WTC11 (cell line): ENCODE data around the gene ISG15. TPM values are rescaled to one million over a fixed set of nuclear protein-coding genes. Genes with fewer than 3 reads are reported as not detected.
A peak's percentile ranks its signal among the peaks of the same experiment; 100 is the strongest.

Experiments
- ATAC-seq: fragments of 200-7000 bp; cut with Tn5 transposase; 2 replicates; pipeline ENCODE4 v1.10.0; 2021; ENCODE audit warnings: mild to moderate bottlenecking, moderate library complexity
- CTCF ChIA-PET: fragments of 300-600 bp; sonication (Branson Sonifier 250); formaldehyde crosslinking; loops from one replicate; lab custom pipeline; 2021; ENCODE audit warnings: antibody characterized with exemption; lab: Charles Lee
- POLR2A ChIA-PET: fragments of 350-600 bp; sonication (Branson Sonifier 250); formaldehyde crosslinking; loops from one replicate; lab custom pipeline; 2021; ENCODE audit warnings: antibody characterized with exemption; lab: Charles Lee
- DNase-seq: peaks from one replicate; pipeline ENCODE4 v3.0.0; 2021; ENCODE audit warnings: low spot score
- H3K27ac Mint-ChIP-seq: 2 replicates; pipeline ENCODE4 v1.8.0; 2021; ENCODE audit warnings: mixed read lengths
- H3K27me3 Mint-ChIP-seq: 2 replicates; pipeline ENCODE4 v1.8.0; 2021; ENCODE audit warnings: low read depth, mild to moderate bottlenecking, moderate library complexity, mixed read lengths
- H3K36me3 Mint-ChIP-seq: 2 replicates; pipeline ENCODE4 v1.8.0; 2021; ENCODE audit warnings: mixed read lengths
- H3K4me1 Mint-ChIP-seq: 2 replicates; pipeline ENCODE4 v1.8.0; 2022; ENCODE audit warnings: mixed read lengths
- H3K4me3 Mint-ChIP-seq: 2 replicates; pipeline ENCODE4 v1.8.0; 2021; ENCODE audit warnings: mild to moderate bottlenecking, moderate library complexity, mixed read lengths
- H3K9me3 Mint-ChIP-seq: 2 replicates; pipeline ENCODE4 v1.8.0; 2021; ENCODE audit warnings: mixed read lengths
- ESRRA ChIP-seq: sonication (generic); formaldehyde crosslinking; IDR thresholded peaks from 2 replicates; pipeline ENCODE4 v1.8.1; 2022; ENCODE audit warnings: mild to moderate bottlenecking, missing genetic modification reagents, borderline replicate concordance
- ETV6 ChIP-seq: sonication (generic); formaldehyde crosslinking; IDR thresholded peaks from 2 replicates; pipeline ENCODE4 v1.8.1; 2022; ENCODE audit warnings: mild to moderate bottlenecking, missing genetic modification reagents
- FOXJ3 ChIP-seq: sonication (generic); formaldehyde crosslinking; IDR thresholded peaks from 2 replicates; pipeline ENCODE4 v1.9.0; 2021; ENCODE audit warnings: missing genetic modification reagents, mild to moderate bottlenecking, borderline replicate concordance
- GABPB1 ChIP-seq: sonication (generic); formaldehyde crosslinking; IDR thresholded peaks from 2 replicates; pipeline ENCODE4 v1.8.1; 2023; ENCODE audit warnings: mild to moderate bottlenecking, missing genetic modification reagents
- GTF2I ChIP-seq: fragments of 250-450 bp; sonication (Bioruptor Pico); conservative IDR thresholded peaks from 2 replicates; pipeline ENCODE4 v1.4.0; 2021; ENCODE audit warnings: mild to moderate bottlenecking
- JUN ChIP-seq: sonication (generic); formaldehyde crosslinking; IDR thresholded peaks from 2 replicates; pipeline ENCODE4 v1.8.0; 2023; ENCODE audit warnings: mild to moderate bottlenecking, missing genetic modification reagents
- NFE2L1 ChIP-seq: sonication (generic); formaldehyde crosslinking; IDR thresholded peaks from 2 replicates; pipeline ENCODE4 v1.8.1; 2023; ENCODE audit warnings: missing genetic modification reagents
- NFYB ChIP-seq: sonication (generic); formaldehyde crosslinking; conservative IDR thresholded peaks from 2 replicates; pipeline ENCODE4 v1.8.0; 2022; ENCODE audit warnings: low read depth, missing genetic modification reagents
- NR3C1 ChIP-seq: sonication (generic); formaldehyde crosslinking; conservative IDR thresholded peaks from 2 replicates; pipeline ENCODE4 v1.8.1; 2023; ENCODE audit warnings: low read depth, mild to moderate bottlenecking, missing genetic modification reagents
- RELA ChIP-seq: sonication (generic); formaldehyde crosslinking; IDR thresholded peaks from 2 replicates; pipeline ENCODE4 v1.8.1; 2022; ENCODE audit warnings: missing genetic modification reagents, mild to moderate bottlenecking, borderline replicate concordance
- SMAD3 ChIP-seq: sonication (generic); formaldehyde crosslinking; IDR thresholded peaks from 2 replicates; pipeline ENCODE4 v1.8.0; 2022; ENCODE audit warnings: missing genetic modification reagents, mild to moderate bottlenecking, borderline replicate concordance
- SOX15 ChIP-seq: fragments of 250-450 bp; sonication (Bioruptor Pico); IDR thresholded peaks from 2 replicates; pipeline ENCODE4 v1.9.0; 2021; ENCODE audit warnings: mild to moderate bottlenecking
- TP53 ChIP-seq: sonication (generic); formaldehyde crosslinking; IDR thresholded peaks from 2 replicates; pipeline ENCODE4 v1.8.1; 2023; ENCODE audit warnings: mild to moderate bottlenecking, missing genetic modification reagents
- ZNF121 ChIP-seq: sonication (generic); formaldehyde crosslinking; IDR thresholded peaks from 2 replicates; pipeline ENCODE4 v1.8.0; 2023; ENCODE audit warnings: missing genetic modification reagents
- ZNF396 ChIP-seq: fragments of 250-450 bp; sonication (Bioruptor Pico); IDR thresholded peaks from 2 replicates; pipeline ENCODE4 v1.8.0; 2021; ENCODE audit warnings: mild to moderate bottlenecking, moderate library complexity, borderline replicate concordance
- ZNF423 ChIP-seq: fragments of 250-450 bp; sonication (Bioruptor Pico); IDR thresholded peaks from 2 replicates; pipeline ENCODE4 v2.1.2; 2022; ENCODE audit warnings: mild to moderate bottlenecking, moderate library complexity
- total RNA-seq: library from RNA; stranded (reverse); gene quantifications from 3 replicates; pipeline ENCODE4 v1.2.3, GENCODE V29; 2021
- TF ChIP-seq, protein P1 (sequence below): sonication (generic); formaldehyde crosslinking; IDR thresholded peaks from 2 replicates; pipeline ENCODE4 v1.8.1; 2023; ENCODE audit warnings: mild to moderate bottlenecking, moderate library complexity, missing genetic modification reagents
- TF ChIP-seq, protein P2 (sequence below): sonication (generic); formaldehyde crosslinking; IDR thresholded peaks from 2 replicates; pipeline ENCODE4 v1.8.1; 2022; ENCODE audit warnings: mild to moderate bottlenecking, missing genetic modification reagents, moderate library complexity, borderline replicate concordance
- TF ChIP-seq, protein P3 (sequence below): sonication (generic); formaldehyde crosslinking; IDR thresholded peaks from 2 replicates; pipeline ENCODE4 v1.8.1; 2023; ENCODE audit warnings: mild to moderate bottlenecking, missing genetic modification reagents
- TF ChIP-seq, protein P4 (sequence below): sonication (generic); formaldehyde crosslinking; IDR thresholded peaks from 2 replicates; pipeline ENCODE4 v1.8.0; 2023; ENCODE audit warnings: mild to moderate bottlenecking, missing genetic modification reagents
- TF ChIP-seq, protein P5 (sequence below): sonication (generic); formaldehyde crosslinking; IDR thresholded peaks from 2 replicates; pipeline ENCODE4 v1.8.0; 2022; ENCODE audit warnings: mild to moderate bottlenecking, missing genetic modification reagents
- TF ChIP-seq, protein P6 (sequence below): sonication (generic); formaldehyde crosslinking; IDR thresholded peaks from 2 replicates; pipeline ENCODE4 v1.8.0; 2022; ENCODE audit warnings: mild to moderate bottlenecking, missing genetic modification reagents
- TF ChIP-seq, protein P7 (sequence below): sonication (generic); formaldehyde crosslinking; IDR thresholded peaks from 2 replicates; pipeline ENCODE4 v1.8.1; 2022; ENCODE audit warnings: low read depth, mild to moderate bottlenecking, moderate library complexity, missing genetic modification reagents, borderline replicate concordance
- TF ChIP-seq, protein P8 (sequence below): fragments of 250-450 bp; sonication (Bioruptor Pico); IDR thresholded peaks from 2 replicates; pipeline ENCODE4 v1.9.0; 2021; ENCODE audit warnings: mild to moderate bottlenecking

Gene ISG15
- total RNA-seq, 1 experiment from 2014 or later = 29.5 TPM

DNA sequence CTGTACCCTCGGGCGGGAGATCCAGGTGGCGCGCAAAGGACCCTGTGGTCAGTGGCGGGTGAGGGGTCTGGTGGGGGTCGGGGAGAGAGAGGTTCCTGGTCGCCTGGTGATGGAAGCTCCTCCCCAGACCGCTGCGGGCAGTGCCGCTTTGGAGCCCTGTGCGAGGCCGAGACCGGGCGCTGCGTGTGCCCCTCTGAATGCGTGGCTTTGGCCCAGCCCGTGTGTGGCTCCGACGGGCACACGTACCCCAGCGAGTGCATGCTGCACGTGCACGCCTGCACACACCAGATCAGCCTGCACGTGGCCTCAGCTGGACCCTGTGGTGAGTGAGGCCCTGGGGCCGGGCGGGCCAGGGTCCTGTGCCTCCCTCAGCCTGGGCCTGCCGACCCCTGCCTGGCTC, 30.1 kb downstream of the ISG15 start:
- peaks cover 5% of the 10 kb centered on the region for H3K4me1 Mint-ChIP-seq
- POLR2A ChIA-PET = no interaction called here

DNA sequence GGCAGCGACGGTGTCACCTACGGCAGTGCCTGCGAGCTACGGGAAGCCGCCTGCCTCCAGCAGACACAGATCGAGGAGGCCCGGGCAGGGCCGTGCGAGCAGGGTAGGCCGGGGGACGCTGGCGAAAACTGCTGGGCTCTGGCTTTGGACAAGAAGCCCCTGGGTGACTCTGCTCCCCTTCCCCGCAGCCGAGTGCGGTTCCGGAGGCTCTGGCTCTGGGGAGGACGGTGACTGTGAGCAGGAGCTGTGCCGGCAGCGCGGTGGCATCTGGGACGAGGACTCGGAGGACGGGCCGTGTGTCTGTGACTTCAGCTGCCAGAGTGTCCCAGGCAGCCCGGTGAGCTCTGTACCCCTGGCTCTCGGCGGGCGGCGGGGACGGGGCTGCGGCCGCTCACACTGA, 30.6 kb downstream of the ISG15 start:
- peaks cover 5% of the 10 kb centered on the region for H3K4me1 Mint-ChIP-seq
- ChIA-PET POLR2A (no interaction called here), CTCF (interaction anchor here (1.5 kb wide), 1 partner anchor 20 kb away, joined by 4 read pairs; no protein-coding TSS in a partner anchor)
- no peak for DNase-seq
- H3K4me3 Mint-ChIP-seq = no peak overlapping the region
- H3K36me3 Mint-ChIP-seq = peaks cover 10% of the 10 kb centered on the region
- peaks cover 13% of the 10 kb centered on the region for H3K27me3 Mint-ChIP-seq
- TF ChIP-seq ZNF423 (CRISPR knock-in tag) (no peak), GTF2I (CRISPR knock-in tag) (no peak), NFE2L1 (CRISPR knock-in tag) (no peak), RELA (CRISPR knock-in tag) (no peak), NR3C1 (CRISPR knock-in tag) (no peak), ZNF121 (CRISPR knock-in tag) (no peak), FOXJ3 (no peak)
- TF ChIP-seq, protein P1, sequence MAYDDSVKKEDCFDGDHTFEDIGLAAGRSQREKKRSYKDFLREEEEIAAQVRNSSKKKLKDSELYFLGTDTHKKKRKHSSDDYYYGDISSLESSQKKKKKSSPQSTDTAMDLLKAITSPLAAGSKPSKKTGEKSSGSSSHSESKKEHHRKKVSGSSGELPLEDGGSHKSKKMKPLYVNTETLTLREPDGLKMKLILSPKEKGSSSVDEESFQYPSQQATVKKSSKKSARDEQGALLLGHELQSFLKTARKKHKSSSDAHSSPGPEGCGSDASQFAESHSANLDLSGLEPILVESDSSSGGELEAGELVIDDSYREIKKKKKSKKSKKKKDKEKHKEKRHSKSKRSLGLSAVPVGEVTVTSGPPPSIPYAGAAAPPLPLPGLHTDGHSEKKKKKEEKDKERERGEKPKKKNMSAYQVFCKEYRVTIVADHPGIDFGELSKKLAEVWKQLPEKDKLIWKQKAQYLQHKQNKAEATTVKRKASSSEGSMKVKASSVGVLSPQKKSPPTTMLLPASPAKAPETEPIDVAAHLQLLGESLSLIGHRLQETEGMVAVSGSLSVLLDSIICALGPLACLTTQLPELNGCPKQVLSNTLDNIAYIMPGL (CRISPR knock-in tag) = no peak
- TF ChIP-seq, protein P2, sequence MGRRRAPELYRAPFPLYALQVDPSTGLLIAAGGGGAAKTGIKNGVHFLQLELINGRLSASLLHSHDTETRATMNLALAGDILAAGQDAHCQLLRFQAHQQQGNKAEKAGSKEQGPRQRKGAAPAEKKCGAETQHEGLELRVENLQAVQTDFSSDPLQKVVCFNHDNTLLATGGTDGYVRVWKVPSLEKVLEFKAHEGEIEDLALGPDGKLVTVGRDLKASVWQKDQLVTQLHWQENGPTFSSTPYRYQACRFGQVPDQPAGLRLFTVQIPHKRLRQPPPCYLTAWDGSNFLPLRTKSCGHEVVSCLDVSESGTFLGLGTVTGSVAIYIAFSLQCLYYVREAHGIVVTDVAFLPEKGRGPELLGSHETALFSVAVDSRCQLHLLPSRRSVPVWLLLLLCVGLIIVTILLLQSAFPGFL (CRISPR knock-in tag) = no peak
- TF ChIP-seq, protein P3, sequence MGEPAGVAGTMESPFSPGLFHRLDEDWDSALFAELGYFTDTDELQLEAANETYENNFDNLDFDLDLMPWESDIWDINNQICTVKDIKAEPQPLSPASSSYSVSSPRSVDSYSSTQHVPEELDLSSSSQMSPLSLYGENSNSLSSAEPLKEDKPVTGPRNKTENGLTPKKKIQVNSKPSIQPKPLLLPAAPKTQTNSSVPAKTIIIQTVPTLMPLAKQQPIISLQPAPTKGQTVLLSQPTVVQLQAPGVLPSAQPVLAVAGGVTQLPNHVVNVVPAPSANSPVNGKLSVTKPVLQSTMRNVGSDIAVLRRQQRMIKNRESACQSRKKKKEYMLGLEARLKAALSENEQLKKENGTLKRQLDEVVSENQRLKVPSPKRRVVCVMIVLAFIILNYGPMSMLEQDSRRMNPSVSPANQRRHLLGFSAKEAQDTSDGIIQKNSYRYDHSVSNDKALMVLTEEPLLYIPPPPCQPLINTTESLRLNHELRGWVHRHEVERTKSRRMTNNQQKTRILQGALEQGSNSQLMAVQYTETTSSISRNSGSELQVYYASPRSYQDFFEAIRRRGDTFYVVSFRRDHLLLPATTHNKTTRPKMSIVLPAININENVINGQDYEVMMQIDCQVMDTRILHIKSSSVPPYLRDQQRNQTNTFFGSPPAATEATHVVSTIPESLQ (CRISPR knock-in tag) = no peak
- TF ChIP-seq, protein P4, sequence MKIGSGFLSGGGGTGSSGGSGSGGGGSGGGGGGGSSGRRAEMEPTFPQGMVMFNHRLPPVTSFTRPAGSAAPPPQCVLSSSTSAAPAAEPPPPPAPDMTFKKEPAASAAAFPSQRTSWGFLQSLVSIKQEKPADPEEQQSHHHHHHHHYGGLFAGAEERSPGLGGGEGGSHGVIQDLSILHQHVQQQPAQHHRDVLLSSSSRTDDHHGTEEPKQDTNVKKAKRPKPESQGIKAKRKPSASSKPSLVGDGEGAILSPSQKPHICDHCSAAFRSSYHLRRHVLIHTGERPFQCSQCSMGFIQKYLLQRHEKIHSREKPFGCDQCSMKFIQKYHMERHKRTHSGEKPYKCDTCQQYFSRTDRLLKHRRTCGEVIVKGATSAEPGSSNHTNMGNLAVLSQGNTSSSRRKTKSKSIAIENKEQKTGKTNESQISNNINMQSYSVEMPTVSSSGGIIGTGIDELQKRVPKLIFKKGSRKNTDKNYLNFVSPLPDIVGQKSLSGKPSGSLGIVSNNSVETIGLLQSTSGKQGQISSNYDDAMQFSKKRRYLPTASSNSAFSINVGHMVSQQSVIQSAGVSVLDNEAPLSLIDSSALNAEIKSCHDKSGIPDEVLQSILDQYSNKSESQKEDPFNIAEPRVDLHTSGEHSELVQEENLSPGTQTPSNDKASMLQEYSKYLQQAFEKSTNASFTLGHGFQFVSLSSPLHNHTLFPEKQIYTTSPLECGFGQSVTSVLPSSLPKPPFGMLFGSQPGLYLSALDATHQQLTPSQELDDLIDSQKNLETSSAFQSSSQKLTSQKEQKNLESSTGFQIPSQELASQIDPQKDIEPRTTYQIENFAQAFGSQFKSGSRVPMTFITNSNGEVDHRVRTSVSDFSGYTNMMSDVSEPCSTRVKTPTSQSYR = no peak
- ATAC-seq = no peak
- no peak overlapping the region for H3K27ac Mint-ChIP-seq
- H3K9me3 Mint-ChIP-seq = no peaks in the 10 kb centered on the region

More for the DNA sequence above, 30.1 kb downstream of the ISG15 start:
- ATAC-seq = no peak
- Mint-ChIP-seq H3K27ac (peak overlapping the region; percentile 36; the same call in 1 of the 2 replicates), H3K9me3 (no peaks in the 10 kb centered on the region), H3K36me3 (peaks cover 10% of the 10 kb centered on the region), H3K4me3 (no peak overlapping the region), H3K27me3 (peaks cover 18% of the 10 kb centered on the region)
- CTCF ChIA-PET = interaction anchor here (1.5 kb wide), 1 partner anchor 21 kb away, joined by 4 read pairs; no protein-coding TSS in a partner anchor
- DNase-seq = no peak
- TF ChIP-seq ETV6 (CRISPR knock-in tag) (no peak), NFE2L1 (CRISPR knock-in tag) (no peak), SOX15 (no peak), SMAD3 (CRISPR knock-in tag) (no peak), ZNF121 (CRISPR knock-in tag) (no peak), ZNF396 (CRISPR knock-in tag) (no peak), GABPB1 (CRISPR knock-in tag) (no peak), TP53 (no peak), JUN (CRISPR knock-in tag) (no peak), ESRRA (no peak), NFYB (CRISPR knock-in tag) (no peak)
- TF ChIP-seq, protein P5, sequence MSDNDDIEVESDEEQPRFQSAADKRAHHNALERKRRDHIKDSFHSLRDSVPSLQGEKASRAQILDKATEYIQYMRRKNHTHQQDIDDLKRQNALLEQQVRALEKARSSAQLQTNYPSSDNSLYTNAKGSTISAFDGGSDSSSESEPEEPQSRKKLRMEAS (CRISPR knock-in tag) = no peak
- TF ChIP-seq, protein P6, sequence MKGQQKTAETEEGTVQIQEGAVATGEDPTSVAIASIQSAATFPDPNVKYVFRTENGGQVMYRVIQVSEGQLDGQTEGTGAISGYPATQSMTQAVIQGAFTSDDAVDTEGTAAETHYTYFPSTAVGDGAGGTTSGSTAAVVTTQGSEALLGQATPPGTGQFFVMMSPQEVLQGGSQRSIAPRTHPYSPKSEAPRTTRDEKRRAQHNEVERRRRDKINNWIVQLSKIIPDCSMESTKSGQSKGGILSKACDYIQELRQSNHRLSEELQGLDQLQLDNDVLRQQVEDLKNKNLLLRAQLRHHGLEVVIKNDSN (CRISPR knock-in tag) = no peak
- TF ChIP-seq, protein P7, sequence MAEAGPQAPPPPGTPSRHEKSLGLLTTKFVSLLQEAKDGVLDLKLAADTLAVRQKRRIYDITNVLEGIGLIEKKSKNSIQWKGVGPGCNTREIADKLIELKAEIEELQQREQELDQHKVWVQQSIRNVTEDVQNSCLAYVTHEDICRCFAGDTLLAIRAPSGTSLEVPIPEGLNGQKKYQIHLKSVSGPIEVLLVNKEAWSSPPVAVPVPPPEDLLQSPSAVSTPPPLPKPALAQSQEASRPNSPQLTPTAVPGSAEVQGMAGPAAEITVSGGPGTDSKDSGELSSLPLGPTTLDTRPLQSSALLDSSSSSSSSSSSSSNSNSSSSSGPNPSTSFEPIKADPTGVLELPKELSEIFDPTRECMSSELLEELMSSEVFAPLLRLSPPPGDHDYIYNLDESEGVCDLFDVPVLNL (CRISPR knock-in tag) = no peak
- TF ChIP-seq, protein P8, sequence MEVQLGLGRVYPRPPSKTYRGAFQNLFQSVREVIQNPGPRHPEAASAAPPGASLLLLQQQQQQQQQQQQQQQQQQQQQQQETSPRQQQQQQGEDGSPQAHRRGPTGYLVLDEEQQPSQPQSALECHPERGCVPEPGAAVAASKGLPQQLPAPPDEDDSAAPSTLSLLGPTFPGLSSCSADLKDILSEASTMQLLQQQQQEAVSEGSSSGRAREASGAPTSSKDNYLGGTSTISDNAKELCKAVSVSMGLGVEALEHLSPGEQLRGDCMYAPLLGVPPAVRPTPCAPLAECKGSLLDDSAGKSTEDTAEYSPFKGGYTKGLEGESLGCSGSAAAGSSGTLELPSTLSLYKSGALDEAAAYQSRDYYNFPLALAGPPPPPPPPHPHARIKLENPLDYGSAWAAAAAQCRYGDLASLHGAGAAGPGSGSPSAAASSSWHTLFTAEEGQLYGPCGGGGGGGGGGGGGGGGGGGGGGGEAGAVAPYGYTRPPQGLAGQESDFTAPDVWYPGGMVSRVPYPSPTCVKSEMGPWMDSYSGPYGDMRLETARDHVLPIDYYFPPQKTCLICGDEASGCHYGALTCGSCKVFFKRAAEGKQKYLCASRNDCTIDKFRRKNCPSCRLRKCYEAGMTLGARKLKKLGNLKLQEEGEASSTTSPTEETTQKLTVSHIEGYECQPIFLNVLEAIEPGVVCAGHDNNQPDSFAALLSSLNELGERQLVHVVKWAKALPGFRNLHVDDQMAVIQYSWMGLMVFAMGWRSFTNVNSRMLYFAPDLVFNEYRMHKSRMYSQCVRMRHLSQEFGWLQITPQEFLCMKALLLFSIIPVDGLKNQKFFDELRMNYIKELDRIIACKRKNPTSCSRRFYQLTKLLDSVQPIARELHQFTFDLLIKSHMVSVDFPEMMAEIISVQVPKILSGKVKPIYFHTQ (CRISPR knock-in tag) = no peak
